Measurements from ENCODE around the gene RFX2. TPM values are rescaled to one million over a fixed set of nuclear protein-coding genes. Genes with fewer than 3 reads are reported as not detected.
"Not testable (repeated sequence)": the region's sequence is repeated elsewhere in the genome, so short reads cannot be mapped to it uniquely, and the experiment has no call there.

Gene RFX2
- total RNA-seq, 2 donors from 2014 or later: 6.6 to 11.0 TPM

- Histone ChIP-seq H3K9ac (ENCODE audit: extremely low read depth, low read length, poor library complexity, severe bottlenecking) (peak overlapping the region; percentile 34), H3K27me3 (ENCODE audit: control insufficient read depth, insufficient read depth, low read length, poor library complexity, severe bottlenecking) (peaks cover 25% of the 10 kb centered on the region), H3K4me1 (ENCODE audit: control insufficient read depth, insufficient read depth, low read length) (no peaks in the 10 kb centered on the region), H3K4me3 (ENCODE audit: low read length) (peak overlapping the region; percentile 69), H3K9me3 (ENCODE audit: control insufficient read depth, low read length) (no peaks in the 10 kb centered on the region), H3K27ac (ENCODE audit: low read depth, low read length) (peak overlapping the region; percentile 55), H3K36me3 (ENCODE audit: control insufficient read depth, insufficient read depth, low read length) (no peaks in the 10 kb centered on the region)
- peak; percentile 70 for DNase-seq
- Mint-ChIP-seq H3K4me3 (peak overlapping the region; percentile 72), H3K27me3 (ENCODE audit: insufficient read depth) (peaks cover 32% of the 10 kb centered on the region), H3K27ac (peak overlapping the region; percentile 38), H3K9me3 (no peaks in the 10 kb centered on the region), H3K4me1 (peaks cover 12% of the 10 kb centered on the region), H3K36me3 (ENCODE audit: low read depth) (no peaks in the 10 kb centered on the region)
- no peak for TF ChIP-seq CTCF (conservative IDR thresholded peaks at IDR 0.05)
- 7 to 8% methylated on average over 11 to 38 of the region's 47 CpGs for whole genome bisulfite sequencing, 2 experiments (ENCODE audit: insufficient coverage in 1 of 2, insufficient read length in 1 of 2)
These were observed 1.3 kb downstream of the RFX2 start for GRCh38 chr19:6108721-6109633.

- H3K9ac ChIP-seq (ENCODE audit: extremely low read depth, low read length, poor library complexity, severe bottlenecking); H3K9me3 Mint-ChIP-seq; H3K4me1 ChIP-seq (ENCODE audit: control insufficient read depth, insufficient read depth, low read length); H3K36me3 ChIP-seq (ENCODE audit: control insufficient read depth, insufficient read depth, low read length); H3K27ac Mint-ChIP-seq; H3K9me3 ChIP-seq (ENCODE audit: control insufficient read depth, low read length); H3K4me3 ChIP-seq (ENCODE audit: low read length); H3K27ac ChIP-seq (ENCODE audit: low read depth, low read length); H3K36me3 Mint-ChIP-seq (ENCODE audit: low read depth); H3K4me3 Mint-ChIP-seq; DNase-seq: not testable (repeated sequence)
- Mint-ChIP-seq H3K4me1 (peaks cover 12% of the 10 kb centered on the region), H3K27me3 (ENCODE audit: insufficient read depth) (peaks cover 22% of the 10 kb centered on the region)
- 95% methylated on average over 15 of the region's 15 CpGs; no CpG with 5 or more reads in 1 of the 2 experiments for WGBS, 2 experiments (ENCODE audit: insufficient coverage in 1 of 2, insufficient read length in 1 of 2)
- peaks cover 25% of the 10 kb centered on the region for H3K27me3 ChIP-seq (ENCODE audit: control insufficient read depth, insufficient read depth, low read length, poor library complexity, severe bottlenecking)
These were observed 3.5 kb downstream of the RFX2 start for GRCh38 chr19:6106643-6107294.

GRCh38 chr19:6105444-6105843 lies 4.9 kb downstream of the RFX2 start:
- peaks cover 25% of the 10 kb centered on the region for H3K27me3 ChIP-seq (ENCODE audit: control insufficient read depth, insufficient read depth, low read length, poor library complexity, severe bottlenecking)
- no peak for DNase-seq
- Mint-ChIP-seq H3K9me3 (no peaks in the 10 kb centered on the region), H3K36me3 (ENCODE audit: low read depth) (no peaks in the 10 kb centered on the region), H3K4me1 (peaks cover 12% of the 10 kb centered on the region), H3K4me3 (no peak overlapping the region), H3K27me3 (ENCODE audit: insufficient read depth) (peaks cover 22% of the 10 kb centered on the region), H3K27ac (no peak overlapping the region)
- no peaks in the 10 kb centered on the region for H3K9me3 ChIP-seq (ENCODE audit: control insufficient read depth, low read length)
- no peak overlapping the region for H3K9ac ChIP-seq (ENCODE audit: extremely low read depth, low read length, poor library complexity, severe bottlenecking)
- 84 to 95% methylated on average over 7 to 11 of the region's 11 CpGs for WGBS, 2 experiments (ENCODE audit: insufficient coverage in 1 of 2, insufficient read length in 1 of 2)
- no peak overlapping the region for H3K27ac ChIP-seq (ENCODE audit: low read depth, low read length)
- TF ChIP-seq CTCF (conservative IDR thresholded peaks at IDR 0.05): no peak
- H3K36me3 ChIP-seq (ENCODE audit: control insufficient read depth, insufficient read depth, low read length): no peaks in the 10 kb centered on the region
- no peak overlapping the region for H3K4me3 ChIP-seq (ENCODE audit: low read length)
- no peaks in the 10 kb centered on the region for H3K4me1 ChIP-seq (ENCODE audit: control insufficient read depth, insufficient read depth, low read length)

All from endodermal cell (in vitro differentiated cells).